Gastrocnemius medialis (tissue), 4 donors: ENCODE data around the gene CERS6. TPM values are rescaled to one million over a fixed set of nuclear protein-coding genes. Genes with fewer than 3 reads are reported as not detected.
A peak's percentile ranks its signal among the peaks of the same experiment; 100 is the strongest.

Source experiments
- ATAC-seq, 2 donors: fragments of 150-250 bp; one replicate each; pipeline ENCODE4 v1.9.1; 2016
- DNase-seq, 2 donors: peaks; one replicate each; pipeline ENCODE4 v3.0.0-alpha.2; 2019
- H3K27ac ChIP-seq, 4 donors: fragments of 200-600 bp; sonication (generic); 1 replicate in 1 of 4; 2 replicates in 3 of 4; pipeline ENCODE4 v1.5.1; 2016 to 2018; ENCODE audit warnings: mild to moderate bottlenecking in 2 of 4, moderate library complexity in 1 of 4
- H3K27me3 ChIP-seq, 3 donors: fragments of 200-600 bp; sonication (generic) in 2 of 3; 1 replicate in 1 of 3; 2 replicates in 2 of 3; pipeline versions ENCODE4 v1.5.1 to v1.6.0; 2016 to 2019; ENCODE audit warnings: mild to moderate bottlenecking in 1 of 3, moderate library complexity in 1 of 3
- H3K36me3 ChIP-seq, 2 donors: fragments of 200-600 bp; sonication (generic) in 1 of 2; one replicate each; pipeline ENCODE4 v1.5.1; 2017 to 2018
- H3K4me1 ChIP-seq, 2 donors: fragments of 200-600 bp; sonication (generic) in 1 of 2; one replicate each; pipeline ENCODE4 v1.5.1; 2016 to 2017; ENCODE audit warnings: mild to moderate bottlenecking in 2 of 2
- H3K4me3 ChIP-seq, 4 donors: fragments of 200-600 bp; sonication (generic) in 3 of 4; 1 replicate in 1 of 4; 2 replicates in 3 of 4; pipeline ENCODE4 v1.5.1; 2016 to 2019; ENCODE audit warnings: mild to moderate bottlenecking in 2 of 4
- H3K9me3 ChIP-seq, 3 donors: fragments of 200-600 bp; sonication (generic) in 2 of 3; 1 replicate in 1 of 3; 2 replicates in 2 of 3; pipeline ENCODE4 v1.5.1; 2016 to 2019
- CTCF ChIP-seq, 5 experiments: fragments of 450-650 bp in 3 of 5; fragments of 200-600 bp in 2 of 5; sonication (generic) in 2 of 5; IDR thresholded peaks in 4 of 5; conservative IDR thresholded peaks in 1 of 5; 1 replicate in 4 of 5; 2 replicates in 1 of 5; pipeline ENCODE4 v1.5.1; 2016 to 2019; ENCODE audit warnings: antibody characterized with exemption in 5 of 5, mild to moderate bottlenecking in 3 of 5, moderate library complexity in 3 of 5
- POLR2A ChIP-seq, 2 donors: fragments of 450-650 bp; IDR thresholded peaks; one replicate each; pipeline ENCODE4 v1.6.1; 2017; ENCODE audit warnings: antibody characterized with exemption in 2 of 2, mild to moderate bottlenecking in 2 of 2, moderate library complexity in 2 of 2
- in situ Hi-C, 4 donors: fragments of 200-750 bp; cut with MboI; loops; one replicate each; pipeline versions ENCODE4 v1.15.0 to v1.8.0; 2017; ENCODE audit warnings: low sequenced_read_pairs in 4 of 4
- intact Hi-C: fragments of 100-400 bp; cut with DNase I; formaldehyde crosslinking; loops from one replicate; pipeline ENCODE4 v1.15.1; 2023; ENCODE audit warnings: low total_unique reads
- total RNA-seq, 4 donors: library from RNA; depleted of rRNA; stranded (reverse); fragments of >200 nt; gene quantifications; one replicate each; pipeline versions ENCODE4 v1.1.0 to v1.2.3, GENCODE V29; 2016

Gene CERS6
- total RNA-seq, 4 donors from 2014 or later = 11.9 to 18.0 (median 14.7) TPM

GRCh38 chr2:168573128-168573903 is 117.2 kb downstream of the CERS6 start:
- DNase-seq = no peak
- in situ Hi-C loops (no loop called here), intact Hi-C loops (loop anchor here (10.0 kb wide), 1 partner anchor 111 kb away; no protein-coding TSS in a partner anchor)
- no peak for ATAC-seq
- H3K27me3 ChIP-seq = no peaks in the 10 kb centered on the region
- no peak overlapping the region for H3K4me3 ChIP-seq
- no peaks in the 10 kb centered on the region for H3K36me3 ChIP-seq
- H3K27ac ChIP-seq = no peak overlapping the region
- peaks cover 9 to 17% of the 10 kb centered on the region in 2 donors for H3K4me1 ChIP-seq
- TF ChIP-seq POLR2A (IDR thresholded peaks at IDR 0.05) = no peak
- no peak for TF ChIP-seq CTCF (IDR thresholded peaks at IDR 0.05 in 4 of 5, conservative IDR thresholded peaks at IDR 0.05 in 1 of 5)
- no peaks in the 10 kb centered on the region for H3K9me3 ChIP-seq

- Histone ChIP-seq H3K36me3 (no peaks in the 10 kb centered on the region), H3K4me1 (peaks cover 0 to 6% of the 10 kb centered on the region in 2 donors), H3K9me3 (no peaks in the 10 kb centered on the region), H3K4me3 (no peak overlapping the region), H3K27ac (no peak overlapping the region), H3K27me3 (no peaks in the 10 kb centered on the region)
- in situ Hi-C loops (no loop called here), intact Hi-C loops (loop anchor here (10.0 kb wide), 1 partner anchor 110 kb away; no protein-coding TSS in a partner anchor)
- TF ChIP-seq CTCF (IDR thresholded peaks at IDR 0.05 in 4 of 5, conservative IDR thresholded peaks at IDR 0.05 in 1 of 5) (no peak), POLR2A (IDR thresholded peaks at IDR 0.05) (no peak)
- no peak for DNase-seq
- no peak for ATAC-seq
These were observed 119.0 kb downstream of the CERS6 start for GRCh38 chr2:168574856-168575630.

- no peaks in the 10 kb centered on the region for H3K36me3 ChIP-seq
- DNase-seq = no peak
- TF ChIP-seq CTCF (IDR thresholded peaks at IDR 0.05 in 4 of 5, conservative IDR thresholded peaks at IDR 0.05 in 1 of 5) (no peak), POLR2A (IDR thresholded peaks at IDR 0.05) (no peak)
- no peak overlapping the region for H3K4me3 ChIP-seq
- ATAC-seq = no peak
- peaks cover 0 to 9% of the 10 kb centered on the region in 2 donors for H3K4me1 ChIP-seq
- H3K9me3 ChIP-seq = no peaks in the 10 kb centered on the region
- no peaks in the 10 kb centered on the region for H3K27me3 ChIP-seq
- in situ Hi-C loops (no loop called here), intact Hi-C loops (loop anchor here (10.0 kb wide), 1 partner anchor 107 kb away; no protein-coding TSS in a partner anchor)
- no peak overlapping the region for H3K27ac ChIP-seq
These were observed 121.8 kb downstream of the CERS6 start for GRCh38 chr2:168577885-168578284.

GRCh38 chr2:168583064-168583709 is 127.1 kb downstream of the CERS6 start:
- Histone ChIP-seq H3K27ac (peak overlapping the region in 2 of 4 donors; percentile 8 to 44), H3K27me3 (no peaks in the 10 kb centered on the region), H3K4me1 (peaks cover 14 to 23% of the 10 kb centered on the region in 2 donors), H3K4me3 (no peak overlapping the region), H3K9me3 (no peaks in the 10 kb centered on the region), H3K36me3 (no peaks in the 10 kb centered on the region)
- peak in 1 of 2 donors; percentile 30 for ATAC-seq
- intact Hi-C loops = no loop called here
- DNase-seq = no peak
- in situ Hi-C loops = no loop called here
- TF ChIP-seq POLR2A (IDR thresholded peaks at IDR 0.05) (no peak), CTCF (IDR thresholded peaks at IDR 0.05 in 4 of 5, conservative IDR thresholded peaks at IDR 0.05 in 1 of 5) (no peak)
